CD14-positive monocyte (primary cell): ENCODE measurements around the gene FARP2. TPM values are rescaled to one million over a fixed set of nuclear protein-coding genes. Genes with fewer than 3 reads are reported as not detected.

Experiments
- DNase-seq, 3 donors: peaks; one replicate each; pipeline ENCODE4 v3.0.0-alpha.2; 2011 to 2022
- H2AFZ ChIP-seq: 2 replicates; pipeline ENCODE4 v1.6.0; 2012; ENCODE audit warnings: mild to moderate bottlenecking, low read depth, low read length, inconsistent platforms; ENCODE audit not compliant: insufficient read depth, poor library complexity, severe bottlenecking
- H3K27ac ChIP-seq, 2 donors: 1 replicate in 1 of 2; 2 replicates in 1 of 2; pipeline ENCODE4 v1.5.1; 2012 to 2013; ENCODE audit warnings: low read length in 2 of 2, control low read depth in 1 of 2, inconsistent platforms in 1 of 2, low read depth in 1 of 2, mild to moderate bottlenecking in 1 of 2
- H3K27me3 ChIP-seq, 2 donors: one replicate each; pipeline versions ENCODE4 v1.6.0 to v1.6.1; 2011 to 2013; ENCODE audit warnings: low read length in 2 of 2; ENCODE audit not compliant: control insufficient read depth in 2 of 2, insufficient read depth in 2 of 2
- H3K36me3 ChIP-seq, 2 donors: replicated peaks in 1 of 2; 1 replicate in 1 of 2; 2 replicates in 1 of 2; pipeline versions ENCODE4 v1.5.1 to v1.6.1; 2012 to 2013; ENCODE audit warnings: low read length in 2 of 2, control low read depth in 1 of 2, inconsistent platforms in 1 of 2, mild to moderate bottlenecking in 1 of 2; ENCODE audit not compliant: insufficient read depth in 2 of 2, control insufficient read depth in 1 of 2
- H3K4me1 ChIP-seq, 2 donors: 1 replicate in 1 of 2; 2 replicates in 1 of 2; pipeline versions ENCODE4 v1.5.1 to v1.6.1; 2012 to 2013; ENCODE audit warnings: low read length in 2 of 2, control low read depth in 1 of 2, inconsistent platforms in 1 of 2, mild to moderate bottlenecking in 1 of 2, moderate library complexity in 1 of 2; ENCODE audit not compliant: insufficient read depth in 2 of 2, control insufficient read depth in 1 of 2
- H3K4me2 ChIP-seq: replicated peaks from 2 replicates; pipeline ENCODE3; 2012; ENCODE audit warnings: low read length, moderate library complexity, mild to moderate bottlenecking; ENCODE audit not compliant: poor library complexity, severe bottlenecking; ENCODE audit errors: extremely low read depth
- H3K4me3 ChIP-seq, 3 experiments: fragments of 200-600 bp in 1 of 3; sonication (generic) in 1 of 3; replicated peaks in 1 of 3; 1 replicate in 2 of 3; 2 replicates in 1 of 3; pipeline ENCODE4 v1.5.1; 2011 to 2013; ENCODE audit warnings: low read length in 3 of 3, mild to moderate bottlenecking in 3 of 3, control low read depth in 2 of 3, low read depth in 2 of 3, inconsistent platforms in 1 of 3, moderate library complexity in 1 of 3
- H3K79me2 ChIP-seq: 2 replicates; pipeline ENCODE4 v1.6.0; 2012; ENCODE audit warnings: mild to moderate bottlenecking, control low read depth, inconsistent platforms, low read length, moderate library complexity; ENCODE audit not compliant: insufficient read depth
- H3K9ac ChIP-seq: 2 replicates; pipeline ENCODE4 v1.6.0; 2017; ENCODE audit warnings: low read length, mild to moderate bottlenecking; ENCODE audit not compliant: insufficient read depth, poor library complexity, severe bottlenecking
- H3K9me3 ChIP-seq, 2 donors: replicated peaks in 1 of 2; 1 replicate in 1 of 2; 2 replicates in 1 of 2; pipeline versions ENCODE4 v1.5.1 to v1.6.1; 2012 to 2013; ENCODE audit warnings: low read length in 2 of 2, control low read depth in 1 of 2; ENCODE audit not compliant: control insufficient read depth in 1 of 2, insufficient read depth in 1 of 2
- H4K20me1 ChIP-seq: 2 replicates; pipeline ENCODE4 v1.6.0; 2012; ENCODE audit warnings: mild to moderate bottlenecking, low read length, control low read depth, moderate library complexity; ENCODE audit not compliant: insufficient read depth
- H3K27ac Mint-ChIP-seq, 7 donors: one replicate each; pipeline ENCODE4 v1.8.0; 2020; ENCODE audit warnings: mild to moderate bottlenecking in 7 of 7, mixed read lengths in 7 of 7, moderate library complexity in 6 of 7, inconsistent platforms in 2 of 7
- H3K27me3 Mint-ChIP-seq, 3 donors: one replicate each; pipeline ENCODE4 v1.8.0; 2021 to 2022; ENCODE audit warnings: low read depth in 3 of 3, mild to moderate bottlenecking in 3 of 3, mixed read lengths in 3 of 3, moderate library complexity in 3 of 3, inconsistent platforms in 1 of 3
- H3K36me3 Mint-ChIP-seq, 2 donors: one replicate each; pipeline ENCODE4 v1.8.0; 2020; ENCODE audit warnings: mixed read lengths in 2 of 2, inconsistent platforms in 1 of 2, mild to moderate bottlenecking in 1 of 2
- H3K4me1 Mint-ChIP-seq: one replicate; pipeline ENCODE4 v1.8.0; 2020; ENCODE audit warnings: mild to moderate bottlenecking, mixed read lengths
- H3K4me3 Mint-ChIP-seq, 2 donors: one replicate each; pipeline ENCODE4 v1.8.0; 2020; ENCODE audit warnings: mild to moderate bottlenecking in 2 of 2, mixed read lengths in 2 of 2, moderate library complexity in 1 of 2
- H3K9me3 Mint-ChIP-seq, 7 donors: one replicate each; pipeline ENCODE4 v1.8.0; 2020 to 2022; ENCODE audit warnings: mixed read lengths in 7 of 7, mild to moderate bottlenecking in 6 of 7, moderate library complexity in 6 of 7, inconsistent platforms in 2 of 7
- WGBS: methylation state at CpG from one replicate; pipeline ENCODE4 v1.1.5; 2013; ENCODE audit warnings: missing lambda C conversion rate; ENCODE audit not compliant: insufficient coverage; 5-methylcytosine and 5-hydroxymethylcytosine counted together
- intact Hi-C, 2 donors: fragments of 100-400 bp; cut with micrococcal nuclease; formaldehyde crosslinking; loops; one replicate each; pipeline versions ENCODE4 v1.15.0 to v1.15.1; 2023
- polyA plus RNA-seq, 3 donors: library from polyadenylated mRNA; depleted of rRNA in 1 of 3; unstranded in 2 of 3; stranded (reverse) in 1 of 3; fragments of 300-500 nt in 2 of 3; fragments of >200 nt in 1 of 3; fragmentation: Illumina TruSeq in 2 of 3; gene quantifications; 1 replicate in 2 of 3; 2 replicates in 1 of 3; pipeline ENCODE4 v1.2.3, GENCODE V29; 2012 to 2021
- TF ChIP-seq, protein P1 (sequence below): fragments of 200-600 bp; IDR thresholded peaks from one replicate; pipeline ENCODE4 v1.8.0; 2022; ENCODE audit warnings: antibody characterized with exemption, mild to moderate bottlenecking

FARP2 gene
- polyA plus RNA-seq, 3 donors: 6.7 to 8.5 (median 7.3) TPM

DNA sequence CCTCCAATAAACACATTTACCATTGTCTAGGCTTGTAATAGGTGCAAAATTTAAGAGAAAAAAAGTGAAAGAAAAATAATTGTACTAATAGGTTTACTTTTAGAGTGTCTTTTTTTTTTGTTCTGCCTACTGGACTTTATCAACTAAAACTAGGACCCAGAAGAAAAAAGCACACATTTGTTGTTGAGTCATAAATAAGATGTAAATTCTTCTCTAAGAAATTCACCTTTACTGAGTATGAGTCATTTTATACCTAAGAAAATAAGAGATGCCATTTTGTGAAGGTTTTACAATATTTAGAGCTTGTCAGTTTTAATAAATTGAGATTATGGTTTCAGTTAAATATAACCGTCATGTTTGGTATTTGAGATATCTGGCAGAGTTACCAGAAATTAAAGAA is 19.2 kb downstream of the FARP2 start:
- H3K9me3 ChIP-seq: no peaks in the 10 kb centered on the region
- DNase-seq: no peak
- Mint-ChIP-seq H3K27ac (no peak overlapping the region), H3K27me3 (peaks cover 0 to 5% (median 2%) of the 10 kb centered on the region in 3 donors), H3K4me3 (no peak overlapping the region), H3K9me3 (peaks cover 0 to 2% (median 0%) of the 10 kb centered on the region in 7 donors), H3K36me3 (peaks cover 8 to 33% of the 10 kb centered on the region in 2 donors), H3K4me1 (peaks cover 10% of the 10 kb centered on the region)
- no peak overlapping the region for H3K9ac ChIP-seq
- H4K20me1 ChIP-seq: peaks cover 5% of the 10 kb centered on the region
- peaks cover 7 to 10% of the 10 kb centered on the region in 2 donors for H3K4me1 ChIP-seq
- H2AFZ ChIP-seq: no peak overlapping the region
- H3K27me3 ChIP-seq: no peaks in the 10 kb centered on the region
- TF ChIP-seq, protein P1, sequence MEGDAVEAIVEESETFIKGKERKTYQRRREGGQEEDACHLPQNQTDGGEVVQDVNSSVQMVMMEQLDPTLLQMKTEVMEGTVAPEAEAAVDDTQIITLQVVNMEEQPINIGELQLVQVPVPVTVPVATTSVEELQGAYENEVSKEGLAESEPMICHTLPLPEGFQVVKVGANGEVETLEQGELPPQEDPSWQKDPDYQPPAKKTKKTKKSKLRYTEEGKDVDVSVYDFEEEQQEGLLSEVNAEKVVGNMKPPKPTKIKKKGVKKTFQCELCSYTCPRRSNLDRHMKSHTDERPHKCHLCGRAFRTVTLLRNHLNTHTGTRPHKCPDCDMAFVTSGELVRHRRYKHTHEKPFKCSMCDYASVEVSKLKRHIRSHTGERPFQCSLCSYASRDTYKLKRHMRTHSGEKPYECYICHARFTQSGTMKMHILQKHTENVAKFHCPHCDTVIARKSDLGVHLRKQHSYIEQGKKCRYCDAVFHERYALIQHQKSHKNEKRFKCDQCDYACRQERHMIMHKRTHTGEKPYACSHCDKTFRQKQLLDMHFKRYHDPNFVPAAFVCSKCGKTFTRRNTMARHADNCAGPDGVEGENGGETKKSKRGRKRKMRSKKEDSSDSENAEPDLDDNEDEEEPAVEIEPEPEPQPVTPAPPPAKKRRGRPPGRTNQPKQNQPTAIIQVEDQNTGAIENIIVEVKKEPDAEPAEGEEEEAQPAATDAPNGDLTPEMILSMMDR: no peak
- intact Hi-C loops: no loop called here
- no peak overlapping the region for H3K27ac ChIP-seq
- H3K79me2 ChIP-seq: no peaks in the 10 kb centered on the region
- H3K4me3 ChIP-seq: no peak overlapping the region
- H3K4me2 ChIP-seq: no peak overlapping the region
- WGBS: no CpG with 5 or more reads among the region's 1 CpG
- peaks cover 0 to 10% of the 10 kb centered on the region in 2 donors for H3K36me3 ChIP-seq

DNA sequence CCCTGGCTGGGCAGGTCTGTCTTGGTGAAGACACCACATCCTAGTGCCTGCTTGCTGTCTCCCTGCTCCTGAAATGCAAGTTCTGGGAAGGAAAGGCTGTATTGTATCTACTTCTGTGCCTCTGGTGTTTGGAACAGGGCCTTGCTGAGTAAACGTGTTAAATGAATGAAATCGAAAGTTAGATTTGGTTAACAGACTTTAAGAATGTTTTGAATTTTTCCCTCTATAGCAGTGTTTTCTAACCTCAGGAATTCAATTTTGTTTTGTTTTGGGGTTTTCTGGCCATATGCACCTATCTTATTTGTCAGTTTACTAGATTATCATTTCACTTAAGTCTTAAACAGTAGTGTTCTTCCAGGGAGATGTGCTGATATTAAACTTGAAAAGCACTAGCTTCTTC is 20.7 kb downstream of the FARP2 start:
- H3K9me3 Mint-ChIP-seq: no peaks in the 10 kb centered on the region
- Histone ChIP-seq H3K4me3 (no peak overlapping the region), H3K36me3 (peaks cover 0 to 10% of the 10 kb centered on the region in 2 donors), H3K27me3 (no peaks in the 10 kb centered on the region), H3K4me1 (peaks cover 7 to 10% of the 10 kb centered on the region in 2 donors), H4K20me1 (peaks cover 11% of the 10 kb centered on the region), H3K4me2 (no peak overlapping the region), H3K79me2 (no peaks in the 10 kb centered on the region), H3K9me3 (no peaks in the 10 kb centered on the region), H3K9ac (no peak overlapping the region), H3K27ac (no peak overlapping the region), H2AFZ (no peak overlapping the region)
- peaks cover 0 to 10% (median 2%) of the 10 kb centered on the region in 3 donors for H3K27me3 Mint-ChIP-seq
- TF ChIP-seq, protein P1: no peak
- H3K4me1 Mint-ChIP-seq: peaks cover 10% of the 10 kb centered on the region
- intact Hi-C loops: no loop called here
- WGBS: no CpG with 5 or more reads among the region's 2 CpGs
- no peak overlapping the region for H3K4me3 Mint-ChIP-seq
- H3K36me3 Mint-ChIP-seq: peaks cover 8 to 33% of the 10 kb centered on the region in 2 donors
- DNase-seq: no peak
- H3K27ac Mint-ChIP-seq: no peak overlapping the region
